Activated T-cell treated with anti-CD3 and anti-CD28 coated beads, Interleukin-2, amount 50 U/mL, for 4 hours (primary cell): ENCODE results near the gene CHML. TPM values are rescaled to one million over a fixed set of nuclear protein-coding genes. Genes with fewer than 3 reads are reported as not detected.

ENCODE experiments used
- ATAC-seq, 2 donors: fragments of 200-7000 bp; cut with Tn5 transposase; one replicate each; pipeline ENCODE4 v1.10.0; 2021
- DNase-seq: peaks from one replicate; pipeline ENCODE4 v3.0.0-alpha.2; 2020
- H3K27me3 Mint-ChIP-seq: one replicate; pipeline ENCODE4 v1.8.0; 2021; ENCODE audit warnings: low read depth, mixed read lengths
- H3K36me3 Mint-ChIP-seq: one replicate; pipeline ENCODE4 v1.8.0; 2022; ENCODE audit warnings: mixed read lengths; ENCODE audit not compliant: insufficient read depth
- H3K4me1 Mint-ChIP-seq: one replicate; pipeline ENCODE4 v1.8.0; 2021; ENCODE audit warnings: low read depth, mixed read lengths
- H3K4me3 Mint-ChIP-seq: one replicate; pipeline ENCODE4 v1.8.0; 2021; ENCODE audit warnings: mild to moderate bottlenecking, moderate library complexity, mixed read lengths
- H3K9me3 Mint-ChIP-seq: one replicate; pipeline ENCODE4 v1.8.0; 2021; ENCODE audit warnings: mixed read lengths
- total RNA-seq, 3 donors: library from RNA; stranded (reverse); gene quantifications; one replicate each; pipeline ENCODE4 v1.2.1, GENCODE V29; 2021

Gene CHML
- total RNA-seq, 3 donors from 2014 or later: 27.2 to 46.7 (median 28.9) TPM

DNA sequence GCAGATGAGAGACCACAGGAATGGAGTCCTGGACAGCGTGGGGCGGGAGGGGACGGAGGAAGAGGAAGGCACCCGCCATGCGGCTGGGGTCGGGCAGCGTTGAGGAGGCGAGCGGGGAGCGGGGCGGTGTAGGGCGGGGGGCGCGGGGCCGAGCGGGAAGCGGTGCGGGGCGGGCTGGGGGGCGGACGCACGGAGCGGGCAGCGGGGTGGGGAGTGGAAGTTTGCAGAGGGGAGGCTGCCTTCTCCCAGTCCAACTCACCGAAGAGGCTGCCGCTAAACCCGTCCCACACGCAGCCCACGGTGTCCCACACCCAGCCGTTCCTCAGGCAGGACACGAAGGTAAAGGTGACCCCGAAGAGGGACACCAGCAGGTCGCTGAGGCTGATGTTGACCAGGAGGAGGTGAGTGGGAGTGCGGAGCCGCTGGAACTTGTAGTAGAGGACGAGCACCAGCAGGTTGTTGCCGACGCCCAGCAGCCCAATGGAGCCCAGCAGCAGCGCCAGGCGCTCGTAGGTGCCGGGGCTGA lies 483 bp downstream of the CHML start:
- no peaks in the 10 kb centered on the region for H3K27me3 Mint-ChIP-seq
- H3K4me3 Mint-ChIP-seq: peak overlapping the region; percentile 90
- peaks cover 8% of the 10 kb centered on the region for H3K9me3 Mint-ChIP-seq
- peak; percentile 6 for DNase-seq
- H3K36me3 Mint-ChIP-seq: peaks cover 12% of the 10 kb centered on the region
- peak; percentile 30 to 38 for ATAC-seq
- peaks cover 40% of the 10 kb centered on the region for H3K4me1 Mint-ChIP-seq

DNA sequence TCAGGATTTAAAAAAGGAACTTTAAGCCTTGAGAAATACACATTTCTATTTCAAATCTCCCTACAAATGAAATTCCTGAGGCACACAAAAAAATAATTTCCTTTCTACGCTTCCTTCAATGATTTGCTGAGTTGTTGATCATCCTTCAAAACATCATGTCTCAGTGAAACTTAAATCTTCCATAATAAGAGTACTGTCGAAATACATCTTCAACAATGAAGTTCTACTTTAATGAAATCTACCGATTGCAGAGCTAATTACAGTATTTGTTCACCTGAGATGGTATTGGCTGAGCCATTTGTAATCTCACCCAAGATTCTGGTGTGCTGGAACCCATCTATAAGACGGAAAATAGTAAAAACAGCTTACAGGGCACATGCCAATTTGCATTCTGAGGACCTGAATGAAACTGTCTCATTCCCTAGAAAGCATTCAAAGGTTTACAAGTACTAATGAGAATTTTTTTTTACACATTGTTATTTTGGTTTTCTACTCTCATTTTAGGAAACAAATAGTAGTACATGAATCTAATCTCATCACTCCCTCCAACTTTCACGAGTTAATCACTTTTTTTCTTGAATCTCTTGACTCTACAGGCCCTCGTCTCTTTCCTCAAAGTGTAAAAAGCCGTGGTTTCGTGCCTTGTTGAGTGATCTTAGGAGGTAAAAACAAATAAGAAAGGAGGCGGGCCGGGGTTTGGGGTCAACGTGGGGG lies 1.1 kb downstream of the CHML start:
- ATAC-seq: no peak
- peak overlapping the region; percentile 90 for H3K4me3 Mint-ChIP-seq
- peaks cover 16% of the 10 kb centered on the region for H3K36me3 Mint-ChIP-seq
- peaks cover 40% of the 10 kb centered on the region for H3K4me1 Mint-ChIP-seq
- no peaks in the 10 kb centered on the region for H3K27me3 Mint-ChIP-seq
- DNase-seq: no peak
- peaks cover 8% of the 10 kb centered on the region for H3K9me3 Mint-ChIP-seq

DNA sequence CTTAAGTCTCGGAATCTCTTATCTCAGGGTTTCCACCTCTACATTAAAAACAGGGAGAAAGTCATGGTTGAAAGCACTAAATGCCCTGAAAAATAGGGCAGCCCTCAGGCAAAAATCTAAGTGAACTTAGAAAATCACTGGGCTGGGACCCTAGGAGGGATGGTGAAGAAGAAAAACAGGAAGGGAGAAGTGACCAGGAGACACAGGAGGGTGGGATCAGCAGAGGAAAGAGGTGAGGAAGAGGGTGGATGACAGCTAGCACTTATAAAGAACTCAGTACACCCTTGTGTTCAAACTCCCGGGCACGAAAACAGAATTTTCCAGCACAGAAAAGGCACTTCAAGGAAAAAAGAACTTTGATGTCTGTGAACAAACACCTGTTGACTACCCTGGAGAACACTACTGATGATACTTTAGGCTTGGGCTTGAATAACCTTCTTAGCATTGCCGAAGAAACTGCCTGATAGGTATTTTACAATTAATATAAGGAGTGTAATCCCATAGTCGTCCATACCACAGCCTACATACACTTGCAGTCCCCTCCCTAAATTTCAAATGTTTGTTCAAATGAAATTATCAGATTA lies 2.0 kb downstream of the CHML start:
- Mint-ChIP-seq H3K4me1 (peaks cover 37% of the 10 kb centered on the region), H3K9me3 (peaks cover 5% of the 10 kb centered on the region), H3K36me3 (peaks cover 17% of the 10 kb centered on the region), H3K27me3 (no peaks in the 10 kb centered on the region), H3K4me3 (peak overlapping the region; percentile 90)
- DNase-seq (no peak), ATAC-seq (no peak)

DNA sequence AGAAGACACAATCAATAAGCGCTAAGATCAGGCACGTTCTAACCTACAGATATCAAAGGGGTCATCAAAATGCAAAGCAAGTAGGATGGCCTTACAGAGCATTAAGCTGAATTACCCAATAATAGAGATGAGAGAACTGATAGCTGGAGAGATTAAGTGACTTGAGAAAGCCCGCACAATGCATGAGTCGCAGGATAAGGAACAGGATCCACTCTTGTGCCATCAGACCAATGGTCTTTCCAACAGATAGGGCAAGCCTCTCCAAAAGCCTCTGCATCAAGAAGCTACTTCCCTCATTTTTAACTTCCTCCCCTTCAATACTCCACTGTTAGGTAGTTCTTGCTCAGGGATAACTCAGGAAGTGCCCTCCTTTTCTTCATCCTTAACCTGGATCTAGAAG lies 2.6 kb downstream of the CHML start:
- peak overlapping the region; percentile 90 for H3K4me3 Mint-ChIP-seq
- ATAC-seq (no peak), DNase-seq (no peak)
- peaks cover 4% of the 10 kb centered on the region for H3K9me3 Mint-ChIP-seq
- H3K4me1 Mint-ChIP-seq: peaks cover 37% of the 10 kb centered on the region
- H3K27me3 Mint-ChIP-seq: no peaks in the 10 kb centered on the region
- peaks cover 17% of the 10 kb centered on the region for H3K36me3 Mint-ChIP-seq

DNA sequence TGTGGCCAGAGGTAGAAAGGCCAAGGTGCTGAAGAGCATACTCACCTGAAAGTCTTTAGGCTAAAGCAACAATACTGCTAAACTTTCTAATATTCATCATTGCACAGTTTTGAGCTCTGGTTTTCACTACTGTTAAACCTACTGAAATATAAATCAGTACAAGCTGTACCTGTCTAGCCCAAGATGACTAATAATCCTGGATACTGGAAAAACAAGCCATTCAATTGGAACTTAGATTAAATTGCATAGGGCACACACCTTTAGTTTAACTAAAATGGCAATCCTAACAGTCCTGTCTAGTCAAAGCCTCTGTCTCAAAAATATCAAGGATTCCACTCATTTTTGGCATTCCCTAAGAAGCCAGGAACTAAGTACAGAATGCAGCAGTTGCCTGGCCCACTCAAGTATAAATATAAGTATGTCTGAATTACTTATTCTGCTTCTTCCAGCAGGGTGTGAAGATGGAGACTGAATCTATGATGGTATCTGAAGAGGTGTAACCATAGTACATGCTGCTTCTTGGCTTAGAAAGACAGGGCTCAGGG lies 3.1 kb downstream of the CHML start:
- H3K4me1 Mint-ChIP-seq: peaks cover 40% of the 10 kb centered on the region

DNA sequence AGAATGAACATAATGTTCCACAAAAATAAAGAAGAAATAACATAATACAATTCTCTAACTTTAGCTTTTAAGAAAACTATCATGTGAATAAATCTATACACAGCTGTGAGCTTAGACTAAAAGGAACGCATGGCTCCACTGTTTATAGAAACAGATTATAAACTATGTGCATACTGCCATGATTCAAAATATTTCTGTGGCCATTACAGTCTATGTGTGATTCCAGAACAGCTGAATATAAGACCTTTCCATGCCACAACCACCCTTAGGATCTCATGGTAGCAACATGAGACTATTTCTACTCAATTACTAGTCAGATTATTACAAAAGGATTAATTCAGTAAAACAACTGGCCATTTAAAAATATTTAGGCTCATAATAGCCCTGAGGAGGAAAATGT lies 3.9 kb downstream of the CHML start:
- H3K27me3 Mint-ChIP-seq: no peaks in the 10 kb centered on the region
- DNase-seq: no peak
- no peak for ATAC-seq
- peaks cover 44% of the 10 kb centered on the region for H3K4me1 Mint-ChIP-seq
- H3K4me3 Mint-ChIP-seq: no peak overlapping the region
- H3K36me3 Mint-ChIP-seq: peaks cover 22% of the 10 kb centered on the region
- no peaks in the 10 kb centered on the region for H3K9me3 Mint-ChIP-seq

More for the DNA sequence above, 3.1 kb downstream of the CHML start:
- ATAC-seq (no peak), DNase-seq (no peak)
- Mint-ChIP-seq H3K9me3 (no peaks in the 10 kb centered on the region), H3K4me3 (peak overlapping the region; percentile 90), H3K36me3 (peaks cover 20% of the 10 kb centered on the region), H3K27me3 (no peaks in the 10 kb centered on the region)

DNA sequence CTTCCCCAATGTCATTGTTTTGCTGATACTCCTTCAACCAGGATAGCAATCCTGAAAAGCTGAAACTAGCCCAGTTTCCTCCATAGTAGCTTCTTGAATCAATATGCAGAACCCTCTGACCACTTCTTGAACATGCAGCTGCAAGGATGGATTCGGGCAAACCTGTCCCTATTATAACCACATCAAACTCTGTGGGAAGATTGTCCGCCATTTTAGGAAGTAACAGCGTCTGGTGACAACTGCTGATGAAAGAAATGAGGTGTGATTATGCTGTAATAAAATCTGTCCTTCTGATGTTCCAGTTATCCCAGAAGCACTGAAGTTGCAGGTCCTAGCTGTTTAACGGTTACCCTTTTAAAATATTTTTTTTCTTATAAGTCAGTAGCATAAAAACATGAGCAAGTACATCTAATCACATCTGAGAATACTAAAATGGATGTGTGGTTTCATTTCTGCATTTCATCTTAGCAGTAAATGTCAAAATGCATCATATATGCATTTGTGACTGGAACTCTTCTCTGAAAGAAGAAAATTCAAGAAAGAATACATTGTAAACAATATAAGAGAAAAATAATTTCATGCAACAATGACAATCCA lies 4.5 kb downstream of the CHML start:
- ATAC-seq (no peak), DNase-seq (no peak)
- H3K36me3 Mint-ChIP-seq: peaks cover 22% of the 10 kb centered on the region
- H3K4me1 Mint-ChIP-seq: peaks cover 40% of the 10 kb centered on the region
- H3K9me3 Mint-ChIP-seq: no peaks in the 10 kb centered on the region
- H3K27me3 Mint-ChIP-seq: no peaks in the 10 kb centered on the region
- no peak overlapping the region for H3K4me3 Mint-ChIP-seq

DNA sequence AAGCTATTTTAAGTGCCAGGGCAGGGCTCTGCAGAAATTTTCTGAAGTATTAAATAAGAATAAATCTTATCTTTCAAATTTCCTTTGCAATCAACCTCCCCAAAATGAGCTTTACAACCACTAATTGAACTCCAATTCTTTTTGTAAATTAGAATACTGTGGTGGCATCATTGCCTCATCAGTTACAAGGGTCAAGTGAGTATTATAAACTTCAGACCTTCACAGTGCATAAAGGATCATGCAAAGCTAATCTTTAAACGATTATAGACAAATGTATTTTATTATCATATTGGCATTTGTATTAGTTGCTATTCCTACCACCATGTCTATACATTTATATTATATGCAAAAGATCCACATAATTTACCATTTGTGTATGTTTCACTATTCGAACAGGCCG lies 7.2 kb downstream of the CHML start:
- no peak for ATAC-seq
- Mint-ChIP-seq H3K4me3 (no peak overlapping the region), H3K9me3 (no peaks in the 10 kb centered on the region), H3K27me3 (no peaks in the 10 kb centered on the region), H3K36me3 (peaks cover 22% of the 10 kb centered on the region), H3K4me1 (peaks cover 35% of the 10 kb centered on the region)
- DNase-seq: no peak

DNA sequence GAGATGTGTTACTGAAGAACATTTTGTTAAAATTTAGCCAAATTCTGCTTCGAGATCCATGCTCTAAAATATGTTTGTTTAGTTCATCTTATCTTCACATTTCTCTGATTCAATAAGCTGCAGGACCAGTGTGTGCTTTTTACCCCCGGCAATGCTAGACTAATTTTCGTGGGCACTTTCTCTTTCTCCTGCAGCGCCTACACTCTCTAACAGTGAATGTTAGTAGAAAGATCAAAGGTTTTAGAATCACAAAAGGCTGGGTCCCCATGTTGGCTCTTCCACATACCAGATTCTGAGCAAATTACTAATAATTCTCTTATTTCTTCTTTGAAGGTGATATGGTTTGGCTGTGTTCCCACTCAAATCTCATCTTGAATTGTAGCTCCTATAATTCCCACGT lies 8.5 kb downstream of the CHML start:
- no peak for DNase-seq
- Mint-ChIP-seq H3K9me3 (no peaks in the 10 kb centered on the region), H3K36me3 (peaks cover 22% of the 10 kb centered on the region), H3K4me3 (peak overlapping the region; percentile 14), H3K27me3 (no peaks in the 10 kb centered on the region), H3K4me1 (peaks cover 29% of the 10 kb centered on the region)
- no peak for ATAC-seq

DNA sequence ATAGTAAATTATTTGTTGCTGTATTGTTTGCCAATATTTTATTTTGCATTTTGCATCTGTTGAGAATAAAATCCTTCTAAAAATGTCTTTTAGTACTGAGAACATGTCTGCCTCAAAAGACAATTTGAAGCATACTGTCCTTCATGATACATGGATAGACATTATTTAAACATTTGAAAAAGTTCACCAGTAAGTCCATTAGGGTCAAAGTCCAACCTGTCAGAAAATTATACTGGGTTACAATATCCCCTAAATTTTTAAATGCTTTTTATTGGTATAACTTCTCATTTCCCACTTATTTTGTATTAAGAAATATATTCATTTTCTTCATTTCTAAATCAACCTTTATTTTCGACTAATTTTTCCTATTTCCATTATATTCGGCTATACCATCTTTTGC lies 9.3 kb downstream of the CHML start:
- no peaks in the 10 kb centered on the region for H3K9me3 Mint-ChIP-seq
- ATAC-seq (no peak), DNase-seq (no peak)
- peaks cover 20% of the 10 kb centered on the region for H3K36me3 Mint-ChIP-seq
- peaks cover 26% of the 10 kb centered on the region for H3K4me1 Mint-ChIP-seq
- no peaks in the 10 kb centered on the region for H3K27me3 Mint-ChIP-seq
- no peak overlapping the region for H3K4me3 Mint-ChIP-seq

DNA sequence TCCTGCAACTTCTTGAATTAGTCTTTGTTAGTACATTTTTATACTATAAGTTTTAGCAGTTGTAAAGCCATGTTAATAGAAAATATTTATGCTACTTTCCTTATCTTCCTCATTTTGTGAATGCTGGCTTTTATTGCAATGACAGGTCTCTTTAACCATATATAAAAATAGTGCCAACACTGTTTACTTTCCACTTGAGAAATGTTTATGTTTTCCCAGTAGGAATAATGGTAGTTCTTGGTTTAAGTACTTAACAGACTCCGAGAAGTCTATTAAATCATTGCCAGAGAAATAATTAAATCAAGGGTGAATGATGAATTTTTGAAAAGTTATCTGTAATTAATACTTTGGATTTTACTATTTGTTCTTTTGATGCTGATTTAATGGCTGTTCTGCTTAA lies 9.7 kb downstream of the CHML start:
- Mint-ChIP-seq H3K4me1 (peaks cover 26% of the 10 kb centered on the region), H3K36me3 (peaks cover 18% of the 10 kb centered on the region), H3K9me3 (no peaks in the 10 kb centered on the region), H3K4me3 (no peak overlapping the region), H3K27me3 (no peaks in the 10 kb centered on the region)
- ATAC-seq: no peak
- no peak for DNase-seq

DNA sequence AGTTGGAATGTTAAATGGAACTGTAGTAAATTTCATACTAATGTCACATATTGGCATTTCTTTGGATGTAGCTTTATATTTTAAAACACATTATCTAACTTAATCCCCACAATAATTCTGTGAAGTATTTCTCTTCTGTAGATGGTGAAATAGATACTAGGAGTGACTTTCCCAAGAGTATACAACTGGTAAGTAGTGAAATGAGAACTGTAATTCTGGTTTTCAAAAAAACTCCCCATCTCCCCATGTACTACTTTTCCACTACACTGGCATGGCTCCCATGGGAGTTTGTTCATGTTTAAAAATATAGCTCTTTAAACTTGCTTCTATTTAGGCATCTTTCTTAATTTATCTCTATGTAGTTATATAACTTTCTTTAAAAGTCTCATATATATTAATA lies 10.2 kb downstream of the CHML start:
- H3K4me1 Mint-ChIP-seq: peaks cover 22% of the 10 kb centered on the region
- H3K4me3 Mint-ChIP-seq: no peak overlapping the region
- no peaks in the 10 kb centered on the region for H3K9me3 Mint-ChIP-seq

DNA sequence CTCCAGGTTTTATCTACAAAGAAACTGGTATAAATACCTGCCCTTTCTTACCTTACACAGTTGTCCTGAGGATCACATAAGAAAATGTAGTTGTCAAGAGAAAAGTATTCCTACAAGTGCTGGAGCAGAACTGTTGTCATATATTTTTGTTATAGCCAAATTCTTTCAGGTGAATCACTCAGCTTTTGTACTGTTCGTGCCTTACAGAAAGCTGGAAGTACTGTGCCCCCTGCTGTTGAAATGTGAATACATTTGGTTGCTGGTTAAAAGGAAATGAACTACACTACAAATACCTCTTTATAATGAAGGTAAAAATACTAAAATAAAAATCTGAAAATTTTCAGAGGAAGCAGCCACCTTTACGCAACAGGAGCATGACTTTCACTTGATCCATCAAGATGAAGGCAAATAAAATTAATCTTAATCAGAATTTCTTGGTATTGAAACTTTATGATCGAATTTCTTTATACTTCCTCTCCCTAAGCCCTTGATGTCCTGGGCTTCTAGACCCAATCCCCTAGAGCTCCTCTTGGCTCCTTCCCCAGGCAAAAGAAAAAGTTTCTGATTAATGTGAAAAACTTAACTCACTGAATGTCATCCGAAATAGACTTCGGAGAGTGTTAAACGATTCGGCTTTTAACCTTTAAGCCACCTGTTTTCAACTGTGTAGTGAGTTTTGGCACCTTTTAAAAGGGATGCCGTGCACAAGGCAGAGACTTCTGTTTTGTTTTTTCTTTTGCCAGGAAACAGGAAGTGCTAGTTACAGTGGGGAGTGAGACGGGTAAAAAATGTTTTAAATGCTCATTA lies 12.5 kb downstream of the CHML start:
- peak; percentile 67 to 79 for ATAC-seq
- H3K4me3 Mint-ChIP-seq: peak overlapping the region; percentile 50

More for the DNA sequence above, 10.2 kb downstream of the CHML start:
- ATAC-seq (no peak), DNase-seq (no peak)
- H3K27me3 Mint-ChIP-seq: no peaks in the 10 kb centered on the region
- peaks cover 13% of the 10 kb centered on the region for H3K36me3 Mint-ChIP-seq

DNA sequence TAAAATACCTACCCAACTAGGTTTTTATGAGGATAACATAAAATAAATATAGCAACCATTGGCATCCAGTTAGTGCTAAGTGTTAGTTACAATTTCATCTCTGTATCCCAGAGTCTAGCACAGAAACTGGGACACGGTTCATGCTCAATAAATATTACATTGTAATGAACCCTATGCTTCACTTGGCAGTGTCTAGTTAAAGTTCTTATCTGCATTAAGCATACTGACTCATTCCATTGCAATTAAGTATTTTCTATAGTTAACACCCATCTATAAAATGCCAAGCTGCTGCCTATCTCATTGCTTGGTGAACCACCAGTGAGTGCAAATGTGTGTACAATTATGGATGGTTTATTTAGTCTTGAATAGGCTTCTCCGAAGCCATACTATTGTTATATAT lies 15.2 kb downstream of the CHML start:
- peaks cover 5% of the 10 kb centered on the region for H3K36me3 Mint-ChIP-seq
- no peak overlapping the region for H3K4me3 Mint-ChIP-seq
- ATAC-seq (no peak), DNase-seq (no peak)
- no peaks in the 10 kb centered on the region for H3K27me3 Mint-ChIP-seq
- H3K4me1 Mint-ChIP-seq: peaks cover 13% of the 10 kb centered on the region
- no peaks in the 10 kb centered on the region for H3K9me3 Mint-ChIP-seq

More for the DNA sequence above, 12.5 kb downstream of the CHML start:
- peaks cover 5% of the 10 kb centered on the region for H3K36me3 Mint-ChIP-seq
- no peaks in the 10 kb centered on the region for H3K9me3 Mint-ChIP-seq
- no peaks in the 10 kb centered on the region for H3K27me3 Mint-ChIP-seq
- peaks cover 21% of the 10 kb centered on the region for H3K4me1 Mint-ChIP-seq
- peak; percentile 19 for DNase-seq
